GM12878 (cell line): ENCODE data around the gene DPH7. TPM values are rescaled to one million over a fixed set of nuclear protein-coding genes. Genes with fewer than 3 reads are reported as not detected.

Experiments
- ATF7 ChIP-seq: fragments of 450-650 bp; IDR thresholded peaks from 2 replicates; pipeline ENCODE4 v1.6.1; 2016; ENCODE audit warnings: low read depth, mild to moderate bottlenecking
- BCL3 ChIP-seq: IDR thresholded peaks from 2 replicates; pipeline ENCODE4 v1.6.1; 2011; ENCODE audit warnings: borderline replicate concordance, low read depth, mild to moderate bottlenecking, moderate library complexity, low read length; ENCODE audit not compliant: insufficient read depth, poor library complexity, severe bottlenecking
- CBFB ChIP-seq: IDR thresholded peaks from 2 replicates; pipeline ENCODE4 v1.6.1; 2016; ENCODE audit warnings: antibody characterized with exemption, low read depth
- FOXM1 ChIP-seq: IDR thresholded peaks from 2 replicates; pipeline ENCODE4 v1.6.1; 2012; ENCODE audit warnings: low read depth, mild to moderate bottlenecking, inconsistent platforms, low read length, moderate library complexity
- IKZF1 ChIP-seq: fragments of 450-650 bp; conservative IDR thresholded peaks from 2 replicates; pipeline ENCODE4 v1.6.1; 2017; ENCODE audit warnings: antibody characterized with exemption, mild to moderate bottlenecking
- MEF2B ChIP-seq: fragments of 450-650 bp; IDR thresholded peaks from 2 replicates; pipeline ENCODE4 v1.6.1; 2018; ENCODE audit warnings: mild to moderate bottlenecking, moderate library complexity; ENCODE audit not compliant: partially characterized antibody, poor library complexity, severe bottlenecking
- NKRF ChIP-seq: fragments of 450-650 bp; conservative IDR thresholded peaks from 2 replicates; pipeline ENCODE4 v1.6.1; 2017; ENCODE audit warnings: mild to moderate bottlenecking, moderate library complexity
- POLR2A ChIP-seq: IDR thresholded peaks from 2 replicates; pipeline ENCODE4 v1.6.1; 2011; ENCODE audit warnings: low read depth, mild to moderate bottlenecking, low read length
- RUNX3 ChIP-seq: IDR thresholded peaks from 2 replicates; pipeline ENCODE4 v1.6.1; 2012; ENCODE audit warnings: low read length, inconsistent platforms
- SMC3 ChIP-seq: IDR thresholded peaks from 2 replicates; pipeline ENCODE4 v1.6.1; 2011; ENCODE audit warnings: low read length, improper control_type of control experiment, borderline replicate concordance
- SPI1 ChIP-seq: IDR thresholded peaks from 2 replicates; pipeline ENCODE4 v1.6.1; 2011; ENCODE audit warnings: low read depth, mild to moderate bottlenecking, low read length, moderate library complexity, borderline replicate concordance; ENCODE audit not compliant: insufficient read depth
- SREBF1 ChIP-seq: IDR thresholded peaks from 2 replicates; pipeline ENCODE4 v1.6.1; 2012; ENCODE audit warnings: mild to moderate bottlenecking, low read length
- SREBF2 ChIP-seq: IDR thresholded peaks from 2 replicates; pipeline ENCODE4 v1.6.1; 2012; ENCODE audit warnings: mild to moderate bottlenecking, low read length
- SUPT20H ChIP-seq: IDR thresholded peaks from 2 replicates; pipeline ENCODE4 v1.6.1; 2011; ENCODE audit warnings: low read depth, mild to moderate bottlenecking, low read length, moderate library complexity, borderline replicate concordance; ENCODE audit not compliant: control insufficient read depth
- ZBTB4 ChIP-seq: fragments of 450-650 bp; formaldehyde crosslinking; IDR thresholded peaks from 2 replicates; pipeline ENCODE4 v1.4.0; 2022; ENCODE audit warnings: mild to moderate bottlenecking, moderate library complexity
- ZBTB40 ChIP-seq: fragments of 450-650 bp; IDR thresholded peaks from 2 replicates; pipeline ENCODE4 v1.6.1; 2016; ENCODE audit warnings: mild to moderate bottlenecking, moderate library complexity, borderline replicate concordance
- polyA plus RNA-seq, 11 experiments: library from polyadenylated mRNA; depleted of rRNA in 4 of 11; unstranded in 6 of 11; stranded (reverse) in 5 of 11; fragments of >200 nt; fragmentation: Nextera tagmentation in 4 of 11; fragmentation: Illumina TruSeq in 1 of 11; extraction: Ambion mirVana in 4 of 11; extraction: Trizol in 1 of 11; gene quantifications; 1 replicate in 1 of 11; 2 replicates in 10 of 11; pipeline versions ENCODE4 v1.2.1 to v1.2.3, GENCODE V29; 2011 to 2016; ENCODE audit warnings: inconsistent platforms in 2 of 11, missing spikeins in 2 of 11, low read depth in 1 of 11
- total RNA-seq, 4 experiments: library from RNA; depleted of rRNA in 3 of 4; stranded (reverse); fragments of >200 nt in 3 of 4; fragmentation: Illumina TruSeq in 1 of 4; extraction: Trizol in 1 of 4; gene quantifications; 2 replicates each; pipeline versions ENCODE4 v1.2.1 to v1.2.3, GENCODE V29; 2013 to 2021

The DPH7 gene
- total and polyA plus RNA-seq, 10 of the 15 experiments (the other 5 are each of a cell fraction or from before 2014, with no cell fraction given): 8.7 to 40.0 (median 28.1) TPM

GRCh38 chr9:137578518-137579258 lies at the start of gene DPH7 (continued):
- TF ChIP-seq SUPT20H: no peak
- peak; percentile 91 for TF ChIP-seq POLR2A
- TF ChIP-seq SREBF1: peak; percentile 77
- no peak for TF ChIP-seq BCL3
- peak; percentile 98 for TF ChIP-seq IKZF1
- no peak for TF ChIP-seq ATF7
- TF ChIP-seq SREBF2: peak; percentile 64; the same call in 1 of the 2 replicates
- no peak for TF ChIP-seq ZBTB4 (CRISPR knock-in tag)
- peak; percentile 90 for TF ChIP-seq ZBTB40
- TF ChIP-seq MEF2B: peak; percentile 59
- TF ChIP-seq SMC3: peak; percentile 30; the same call in 1 of the 2 replicates
- 0 out of 2 replicates have a peak, but pooled peaks have one; percentile 24 for TF ChIP-seq CBFB
- peak; percentile 76 for TF ChIP-seq RUNX3
- peak; percentile 97 for TF ChIP-seq NKRF
- no peak for TF ChIP-seq FOXM1
- no peak for TF ChIP-seq SPI1
